T47D (cell line): Measurements from ENCODE around the gene PLOD1.
"Not testable (repeated sequence)": the region's sequence is repeated elsewhere in the genome, so short reads cannot be mapped to it uniquely, and the experiment has no call there.

Experiments
- DNase-seq, 2 experiments: peaks; one replicate each; pipeline versions ENCODE4 v3.0.0 to v3.0.0-alpha.2; 2011 to 2012; ENCODE audit warnings: low read depth in 1 of 2, low spot score in 1 of 2
- JUND ChIP-seq: IDR thresholded peaks from 2 replicates; pipeline ENCODE4 v1.6.1; 2012; ENCODE audit warnings: low read depth
- in situ Hi-C: cut with HindIII; loops from 2 replicates; pipeline ENCODE4 v1.10.0; 2016; ENCODE audit warnings: low sequenced_read_pairs, low pct_unique_long_range_greater_than_20kb

PLOD1 gene

GRCh38 chr1:11935057-11935412 is 518 bp downstream of the PLOD1 start:
- no peak for TF ChIP-seq JUND
- no peak for DNase-seq
- in situ Hi-C loops = no loop called here

GRCh38 chr1:11935733-11936132 is 1.2 kb downstream of the PLOD1 start:
- DNase-seq, in situ Hi-C loops: not testable (repeated sequence)

- no peak for TF ChIP-seq JUND
- in situ Hi-C loops = no loop called here
- DNase-seq = no peak
Observed at GRCh38 chr1:11938722-11939526, 4.4 kb downstream of the PLOD1 start.

GRCh38 chr1:11939794-11940193 is 5.3 kb downstream of the PLOD1 start:
- DNase-seq, in situ Hi-C loops: not testable (repeated sequence)

GRCh38 chr1:11940260-11940921 is 5.9 kb downstream of the PLOD1 start:
- DNase-seq = peak in 1 of 2 experiments; percentile 8
- TF ChIP-seq JUND = no peak
- in situ Hi-C loops = no loop called here

- DNase-seq = no peak
- no peak for TF ChIP-seq JUND
- in situ Hi-C loops = no loop called here
Observed at GRCh38 chr1:11942280-11942679, 7.8 kb downstream of the PLOD1 start.

GRCh38 chr1:11943619-11944018 is 9.1 kb downstream of the PLOD1 start:
- TF ChIP-seq JUND = no peak
- in situ Hi-C loops = no loop called here

GRCh38 chr1:11944358-11944931 is 9.9 kb downstream of the PLOD1 start:
- DNase-seq = no peak
- in situ Hi-C loops = no loop called here
- TF ChIP-seq JUND = no peak

More at GRCh38 chr1:11943619-11944018, 9.1 kb downstream of the PLOD1 start:
- DNase-seq = no peak

- in situ Hi-C loops = no loop called here
- no peak for TF ChIP-seq JUND
- DNase-seq = no peak
Observed at GRCh38 chr1:11946647-11947046, 12.1 kb downstream of the PLOD1 start.

GRCh38 chr1:11948822-11949458 is 14.4 kb downstream of the PLOD1 start:
- TF ChIP-seq JUND = no peak
- peak in 1 of 2 experiments; percentile 40 for DNase-seq
- in situ Hi-C loops = no loop called here

GRCh38 chr1:11951901-11952300 is 17.4 kb downstream of the PLOD1 start:
- no peak for DNase-seq
- no peak for TF ChIP-seq JUND
- in situ Hi-C loops = no loop called here

- DNase-seq = no peak
- in situ Hi-C loops = no loop called here
Observed at GRCh38 chr1:11952455-11953109, 18.1 kb downstream of the PLOD1 start.

More at GRCh38 chr1:11952455-11953109, 18.1 kb downstream of the PLOD1 start:
- no peak for TF ChIP-seq JUND
